DOHH2 (cell line): ENCODE measurements around the gene ADGRG6.

ENCODE experiments used
- H3F3A ChIP-seq: fragments of 200-600 bp; sonication (generic), shearing (Covaris generic); 2 replicates; pipeline ENCODE4 v1.6.0; 2016; ENCODE audit warnings: antibody characterized with exemption, mild to moderate bottlenecking; ENCODE audit not compliant: control insufficient read depth, insufficient read depth
- H3K27ac ChIP-seq: fragments of 200-600 bp; sonication (generic); 2 replicates; pipeline ENCODE4 v1.5.1; 2014; ENCODE audit warnings: low read depth, mild to moderate bottlenecking, low read length, moderate library complexity
- H3K27me3 ChIP-seq: fragments of 200-600 bp; sonication (generic); 2 replicates; pipeline ENCODE4 v1.6.1; 2014; ENCODE audit warnings: mild to moderate bottlenecking, low read length, mixed read lengths; ENCODE audit not compliant: control insufficient read depth
- H3K36me3 ChIP-seq: fragments of 200-600 bp; sonication (generic); 2 replicates; pipeline ENCODE4 v1.6.1; 2014; ENCODE audit warnings: mild to moderate bottlenecking, low read length, moderate library complexity, mixed read lengths; ENCODE audit not compliant: control insufficient read depth
- H3K4me1 ChIP-seq: fragments of 200-600 bp; sonication (generic); 2 replicates; pipeline ENCODE4 v1.6.1; 2014; ENCODE audit warnings: mild to moderate bottlenecking, low read length, mixed read lengths; ENCODE audit not compliant: control insufficient read depth
- H3K4me2 ChIP-seq: fragments of 200-600 bp; sonication (generic); 2 replicates; pipeline ENCODE4 v1.6.0; 2014; ENCODE audit warnings: mild to moderate bottlenecking, low read length, moderate library complexity
- H3K4me3 ChIP-seq: fragments of 200-600 bp; sonication (generic); 2 replicates; pipeline ENCODE4 v1.5.1; 2014; ENCODE audit warnings: mild to moderate bottlenecking, low read length, mixed read lengths
- H3K79me2 ChIP-seq: fragments of 200-600 bp; sonication (generic); 2 replicates; pipeline ENCODE4 v1.6.1; 2014; ENCODE audit warnings: mild to moderate bottlenecking, low read length, mixed read lengths; ENCODE audit not compliant: control insufficient read depth
- H3K9me2 ChIP-seq: fragments of 200-600 bp; sonication (generic); replicated peaks from 2 replicates; pipeline ENCODE4 v1.6.1; 2014; ENCODE audit warnings: mild to moderate bottlenecking, low read length, mixed read lengths; ENCODE audit not compliant: control insufficient read depth
- H3K9me3 ChIP-seq: fragments of 200-600 bp; sonication (generic); 2 replicates; pipeline ENCODE4 v1.6.1; 2014; ENCODE audit warnings: antibody characterized with exemption, low read length, mixed read lengths; ENCODE audit not compliant: control insufficient read depth, insufficient read depth
- H4K20me1 ChIP-seq: fragments of 200-600 bp; sonication (generic); 2 replicates; pipeline ENCODE4 v1.6.0; 2014; ENCODE audit warnings: low read depth, mild to moderate bottlenecking, antibody characterized with exemption, low read length, moderate library complexity; ENCODE audit not compliant: control insufficient read depth, insufficient read depth
- EZH2phosphoT487 ChIP-seq: fragments of 200-600 bp; sonication (generic); IDR thresholded peaks from 2 replicates; pipeline ENCODE4 v1.6.1; 2017; ENCODE audit warnings: borderline replicate concordance, mild to moderate bottlenecking, antibody characterized with exemption, low read length, moderate library complexity, mixed read lengths
- TF ChIP-seq, protein P1 (sequence below): fragments of 200-600 bp; sonication (generic); IDR thresholded peaks from one replicate; pipeline ENCODE4 v1.5.1; 2014; ENCODE audit warnings: antibody characterized with exemption, mild to moderate bottlenecking, low read depth, low read length; ENCODE audit not compliant: poor library complexity, severe bottlenecking

The ADGRG6 gene

DNA sequence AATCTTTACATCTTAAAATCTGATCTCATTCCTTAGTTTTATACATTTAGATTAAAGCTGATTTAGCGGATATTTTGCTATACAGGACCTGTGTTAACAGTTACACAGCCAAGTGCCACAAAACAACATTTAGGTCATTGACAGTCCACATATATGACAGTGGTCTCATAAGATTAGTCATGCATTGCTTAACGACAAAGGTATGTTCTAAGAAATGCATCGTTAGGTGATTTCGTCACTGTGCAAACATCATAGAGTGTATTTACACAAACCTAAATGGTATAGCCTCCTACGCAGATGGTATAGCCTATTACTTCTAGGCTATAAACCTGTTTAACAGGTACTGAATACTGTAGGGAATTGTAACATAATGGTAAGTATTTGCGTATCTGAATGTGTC is 21.6 kb downstream of the ADGRG6 start:
- Histone ChIP-seq H3K27me3 (no peaks in the 10 kb centered on the region), H3K79me2 (no peaks in the 10 kb centered on the region; the same call in 1 of the 2 replicates), H3F3A (no peaks in the 10 kb centered on the region), H3K9me3 (no peaks in the 10 kb centered on the region), H4K20me1 (no peaks in the 10 kb centered on the region), H3K36me3 (no peaks in the 10 kb centered on the region), H3K27ac (no peak overlapping the region), H3K4me1 (no peaks in the 10 kb centered on the region), H3K9me2 (no peaks in the 10 kb centered on the region), H3K4me3 (no peak overlapping the region), H3K4me2 (no peak overlapping the region)
- TF ChIP-seq EZH2phosphoT487: no peak
- TF ChIP-seq, protein P1, sequence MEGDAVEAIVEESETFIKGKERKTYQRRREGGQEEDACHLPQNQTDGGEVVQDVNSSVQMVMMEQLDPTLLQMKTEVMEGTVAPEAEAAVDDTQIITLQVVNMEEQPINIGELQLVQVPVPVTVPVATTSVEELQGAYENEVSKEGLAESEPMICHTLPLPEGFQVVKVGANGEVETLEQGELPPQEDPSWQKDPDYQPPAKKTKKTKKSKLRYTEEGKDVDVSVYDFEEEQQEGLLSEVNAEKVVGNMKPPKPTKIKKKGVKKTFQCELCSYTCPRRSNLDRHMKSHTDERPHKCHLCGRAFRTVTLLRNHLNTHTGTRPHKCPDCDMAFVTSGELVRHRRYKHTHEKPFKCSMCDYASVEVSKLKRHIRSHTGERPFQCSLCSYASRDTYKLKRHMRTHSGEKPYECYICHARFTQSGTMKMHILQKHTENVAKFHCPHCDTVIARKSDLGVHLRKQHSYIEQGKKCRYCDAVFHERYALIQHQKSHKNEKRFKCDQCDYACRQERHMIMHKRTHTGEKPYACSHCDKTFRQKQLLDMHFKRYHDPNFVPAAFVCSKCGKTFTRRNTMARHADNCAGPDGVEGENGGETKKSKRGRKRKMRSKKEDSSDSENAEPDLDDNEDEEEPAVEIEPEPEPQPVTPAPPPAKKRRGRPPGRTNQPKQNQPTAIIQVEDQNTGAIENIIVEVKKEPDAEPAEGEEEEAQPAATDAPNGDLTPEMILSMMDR: no peak

DNA sequence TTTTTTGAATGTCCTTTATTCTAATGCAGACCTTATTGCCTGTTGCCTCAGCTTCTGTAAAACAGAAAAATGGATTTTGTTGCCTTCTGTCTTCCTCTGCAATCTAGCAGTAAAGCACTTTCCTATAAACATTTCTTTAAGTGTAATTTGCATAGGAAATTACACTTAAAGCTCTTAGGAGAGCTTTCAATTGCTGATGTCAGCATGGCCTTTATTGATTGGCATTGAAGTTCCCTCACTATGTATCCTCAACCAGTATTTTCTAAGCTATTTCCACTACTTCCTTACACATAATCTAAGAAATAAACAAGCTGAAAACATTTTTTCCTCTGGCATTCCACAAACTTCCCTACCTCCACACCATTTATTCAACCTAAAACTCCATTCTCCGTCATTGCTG is 22.3 kb downstream of the ADGRG6 start:
- Histone ChIP-seq H3K36me3 (no peaks in the 10 kb centered on the region), H3K79me2 (no peaks in the 10 kb centered on the region; the same call in 1 of the 2 replicates), H3K9me2 (no peaks in the 10 kb centered on the region), H4K20me1 (no peaks in the 10 kb centered on the region), H3K27ac (no peak overlapping the region), H3K4me2 (no peak overlapping the region), H3F3A (no peaks in the 10 kb centered on the region), H3K4me3 (no peak overlapping the region), H3K4me1 (no peaks in the 10 kb centered on the region), H3K27me3 (no peaks in the 10 kb centered on the region), H3K9me3 (no peaks in the 10 kb centered on the region)
- no peak for TF ChIP-seq EZH2phosphoT487
- TF ChIP-seq, protein P1: no peak

DNA sequence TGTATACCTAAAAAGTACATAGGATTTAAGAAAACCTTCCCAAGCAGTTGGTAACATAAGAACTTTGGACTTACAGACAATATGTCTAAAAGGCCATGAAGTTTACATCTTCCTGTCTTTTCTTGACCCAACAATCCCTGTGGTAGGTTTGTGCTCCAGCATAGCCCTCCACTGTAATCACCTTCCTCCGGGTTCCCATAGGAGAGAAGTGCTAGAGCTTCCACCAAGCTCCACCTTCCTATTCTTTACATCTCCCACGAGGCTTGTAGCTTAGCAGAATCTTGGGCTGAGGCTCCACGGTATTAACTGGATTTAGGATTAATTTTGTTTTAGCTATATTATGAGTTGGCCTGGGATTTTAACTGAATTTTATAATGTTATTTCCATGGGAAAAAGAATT is 23.3 kb downstream of the ADGRG6 start:
- no peak overlapping the region for H3K4me2 ChIP-seq
- no peaks in the 10 kb centered on the region; the same call in 1 of the 2 replicates for H3K79me2 ChIP-seq

More for the DNA sequence above, 23.3 kb downstream of the ADGRG6 start:
- no peak for TF ChIP-seq EZH2phosphoT487
- TF ChIP-seq, protein P1: no peak
- Histone ChIP-seq H3K36me3 (no peaks in the 10 kb centered on the region), H4K20me1 (no peaks in the 10 kb centered on the region), H3K27me3 (no peaks in the 10 kb centered on the region), H3K4me1 (no peaks in the 10 kb centered on the region), H3K4me3 (no peak overlapping the region), H3K27ac (no peak overlapping the region), H3K9me3 (no peaks in the 10 kb centered on the region), H3K9me2 (no peaks in the 10 kb centered on the region), H3F3A (no peaks in the 10 kb centered on the region)
